ENCODE results near the gene MTMR11.

GRCh38 chr1:149929856-149930255, 6.8 kb downstream of the MTMR11 start:
- TF ChIP-seq, protein P1, sequence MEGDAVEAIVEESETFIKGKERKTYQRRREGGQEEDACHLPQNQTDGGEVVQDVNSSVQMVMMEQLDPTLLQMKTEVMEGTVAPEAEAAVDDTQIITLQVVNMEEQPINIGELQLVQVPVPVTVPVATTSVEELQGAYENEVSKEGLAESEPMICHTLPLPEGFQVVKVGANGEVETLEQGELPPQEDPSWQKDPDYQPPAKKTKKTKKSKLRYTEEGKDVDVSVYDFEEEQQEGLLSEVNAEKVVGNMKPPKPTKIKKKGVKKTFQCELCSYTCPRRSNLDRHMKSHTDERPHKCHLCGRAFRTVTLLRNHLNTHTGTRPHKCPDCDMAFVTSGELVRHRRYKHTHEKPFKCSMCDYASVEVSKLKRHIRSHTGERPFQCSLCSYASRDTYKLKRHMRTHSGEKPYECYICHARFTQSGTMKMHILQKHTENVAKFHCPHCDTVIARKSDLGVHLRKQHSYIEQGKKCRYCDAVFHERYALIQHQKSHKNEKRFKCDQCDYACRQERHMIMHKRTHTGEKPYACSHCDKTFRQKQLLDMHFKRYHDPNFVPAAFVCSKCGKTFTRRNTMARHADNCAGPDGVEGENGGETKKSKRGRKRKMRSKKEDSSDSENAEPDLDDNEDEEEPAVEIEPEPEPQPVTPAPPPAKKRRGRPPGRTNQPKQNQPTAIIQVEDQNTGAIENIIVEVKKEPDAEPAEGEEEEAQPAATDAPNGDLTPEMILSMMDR (IDR thresholded peaks at IDR 0.05; ENCODE audit: borderline replicate concordance, extremely low read depth, low read length, poor library complexity, severe bottlenecking), result no peak
- no peak for TF ChIP-seq EZH2 (IDR thresholded peaks at IDR 0.05; ENCODE audit: borderline replicate concordance, low read depth, low read length, severe bottlenecking)

Data from DND-41 (cell line).